ENCODE results near the gene CHID1.

CHID1 gene

DNA sequence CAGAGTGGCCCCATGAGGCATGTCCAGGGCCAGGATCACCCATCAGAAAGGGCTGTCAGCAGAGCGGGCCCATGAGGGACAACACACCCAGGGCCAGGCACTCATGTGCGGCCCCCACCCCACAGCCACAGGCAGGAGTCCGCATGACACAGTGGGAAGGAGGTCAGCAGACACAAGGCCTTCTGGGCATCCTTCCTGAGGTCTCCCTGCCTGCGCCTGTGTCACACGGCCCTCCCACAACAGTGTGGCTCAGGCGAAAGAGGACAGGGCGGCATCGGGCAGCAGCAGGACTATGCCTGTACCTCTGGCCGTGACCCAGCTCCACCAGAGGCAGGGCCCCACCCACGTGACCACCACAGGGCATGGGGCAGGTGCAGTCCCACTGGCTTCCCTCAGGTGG is 27.1 kb downstream of the CHID1 start:
- DNase-seq = no peak

DNA sequence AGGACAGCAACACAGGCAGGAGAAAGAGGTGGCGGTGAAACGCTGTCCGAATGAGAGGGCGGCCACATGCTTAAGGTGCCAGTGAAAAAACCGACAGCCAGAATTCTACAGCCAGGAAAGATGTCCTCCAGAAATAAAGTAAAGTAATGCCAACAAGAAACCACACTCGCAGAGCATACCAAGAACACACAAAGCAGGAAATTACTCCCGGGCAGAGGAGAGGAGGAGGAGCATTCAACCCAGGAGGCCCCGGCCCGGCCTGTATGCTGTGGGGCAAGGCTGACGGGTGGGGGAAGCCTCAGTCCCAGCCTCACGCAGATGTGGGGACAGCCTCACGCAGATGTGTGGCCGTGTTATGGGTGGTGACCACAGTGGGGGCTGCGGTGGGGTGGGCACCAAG is 28.0 kb downstream of the CHID1 start:
- DNase-seq = no peak

DNA sequence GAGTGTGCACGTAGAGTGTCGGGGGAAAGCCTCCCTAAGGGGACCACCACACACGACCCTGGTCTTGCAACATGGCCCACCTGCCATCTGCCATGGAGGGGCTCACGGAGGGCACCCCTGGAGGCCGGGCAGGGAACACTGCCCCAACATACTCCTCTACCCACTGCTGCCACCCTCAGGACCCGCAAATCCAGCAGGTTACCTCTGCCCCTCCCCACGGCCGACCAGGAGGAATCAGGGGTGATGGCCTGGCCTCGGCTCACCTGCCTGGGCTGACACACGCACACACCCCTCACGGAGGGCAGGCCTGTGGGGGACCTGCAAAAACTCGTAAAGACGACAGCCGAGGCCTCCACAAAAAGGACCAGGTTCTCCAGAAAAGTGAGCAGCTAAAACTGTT is 30.2 kb downstream of the CHID1 start:
- no peak for DNase-seq

DNA sequence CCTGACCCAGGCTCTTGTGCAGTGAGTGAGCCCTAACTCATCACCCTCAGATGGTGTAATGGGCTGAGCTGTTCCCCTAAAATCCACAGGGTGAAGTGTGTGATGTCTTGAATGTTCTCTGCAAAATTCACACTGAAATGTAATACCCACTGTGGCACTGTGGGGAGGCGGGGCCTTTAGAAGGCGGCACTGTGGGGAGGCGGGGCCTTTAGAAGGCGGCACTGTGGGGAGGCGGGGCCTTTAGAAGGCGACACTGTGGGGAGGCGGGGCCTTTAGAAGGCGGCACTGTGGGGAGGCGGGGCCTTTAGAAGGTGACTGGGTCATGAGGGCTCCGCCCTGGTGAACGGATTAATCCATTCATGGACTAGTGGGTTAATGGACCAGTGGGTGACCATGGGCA is 33.0 kb downstream of the CHID1 start:
- DNase-seq = peak in 1 of 2 experiments; percentile 68

DNA sequence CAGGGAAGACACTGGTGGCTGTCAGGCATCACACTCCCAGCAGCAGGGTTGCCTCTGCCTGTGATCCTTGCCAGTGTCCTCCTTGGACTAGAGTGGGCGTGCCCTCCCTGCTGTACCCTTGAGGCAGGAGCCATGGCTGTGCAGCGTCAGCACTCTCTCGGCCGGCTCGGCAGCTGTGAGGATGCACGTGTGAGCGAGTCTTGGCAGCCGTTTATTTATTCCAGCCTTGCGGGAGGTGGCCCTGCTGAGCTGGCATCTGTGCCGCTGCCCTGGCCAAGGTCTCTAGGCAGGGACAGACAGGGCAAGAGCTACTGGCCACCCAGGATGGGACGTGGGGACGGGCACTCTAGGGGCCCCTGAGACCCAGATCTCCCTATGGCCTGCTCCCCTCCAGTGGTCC is 34.1 kb downstream of the CHID1 start:
- DNase-seq = no peak

DNA sequence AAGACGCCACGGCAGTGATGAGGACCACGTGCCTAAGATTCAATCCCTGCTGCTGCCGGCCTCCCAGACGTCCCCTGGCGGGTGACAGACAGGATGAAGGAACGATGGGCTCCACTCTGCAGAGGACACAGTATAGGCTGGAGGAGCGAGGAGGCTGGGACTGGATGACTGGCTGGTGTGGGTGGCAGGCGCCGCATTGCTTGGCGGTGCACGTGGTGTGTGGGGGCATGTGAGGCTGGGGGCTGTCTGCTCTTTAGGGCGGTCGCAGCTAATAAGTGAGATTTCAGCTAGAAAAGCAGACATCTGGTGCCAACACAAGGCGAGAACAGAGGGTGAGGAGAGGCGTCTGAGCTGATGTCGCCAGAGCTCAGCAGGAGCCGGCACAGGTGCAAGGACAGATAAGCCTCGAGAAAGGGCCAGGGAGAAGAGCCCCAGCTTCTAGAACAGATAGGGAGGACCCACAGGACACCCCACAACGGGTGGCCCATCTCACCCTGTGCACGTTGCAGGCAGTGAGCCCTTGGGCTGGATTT is 34.8 kb downstream of the CHID1 start:
- DNase-seq = no peak

DNA sequence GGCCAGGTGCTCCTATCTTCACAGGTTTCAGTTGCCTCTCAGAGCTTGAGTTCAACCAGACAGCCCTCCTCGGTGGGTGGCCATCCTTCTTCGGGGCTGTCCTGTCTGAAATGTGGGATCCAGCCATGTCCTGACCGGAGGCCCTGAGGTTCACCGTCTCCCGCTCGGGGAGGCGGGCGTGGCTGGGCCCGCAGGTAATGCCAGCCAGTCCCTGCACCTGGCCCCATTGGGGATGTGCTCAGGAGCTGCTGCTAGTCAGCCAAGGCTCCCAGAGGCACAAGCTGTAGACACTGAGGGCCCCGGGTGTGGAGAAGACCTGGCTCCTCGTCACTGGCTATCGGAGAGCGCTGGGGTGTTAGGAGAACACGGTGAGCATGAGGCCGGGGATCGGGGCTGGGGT is 35.4 kb downstream of the CHID1 start:
- no peak for DNase-seq

DNA sequence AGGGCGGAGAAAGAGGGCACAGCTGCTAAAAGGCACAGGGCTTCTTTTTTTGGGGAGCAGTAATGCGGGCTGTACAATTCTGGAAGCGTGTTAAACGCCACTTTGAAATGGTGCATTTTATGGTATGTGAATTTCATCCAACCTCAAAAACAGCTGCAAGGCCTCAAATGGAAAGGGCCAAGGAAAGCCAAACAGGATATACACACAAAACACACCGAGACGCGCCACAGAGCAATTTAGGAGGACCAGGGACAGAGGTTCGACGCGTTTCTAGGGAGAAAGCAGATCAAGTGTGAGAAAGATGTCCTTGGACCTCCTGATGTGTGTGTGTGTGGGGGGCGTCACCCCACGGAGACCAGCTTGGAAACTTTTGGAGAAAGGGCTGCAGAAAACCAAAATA is 36.9 kb downstream of the CHID1 start:
- DNase-seq = no peak

DNA sequence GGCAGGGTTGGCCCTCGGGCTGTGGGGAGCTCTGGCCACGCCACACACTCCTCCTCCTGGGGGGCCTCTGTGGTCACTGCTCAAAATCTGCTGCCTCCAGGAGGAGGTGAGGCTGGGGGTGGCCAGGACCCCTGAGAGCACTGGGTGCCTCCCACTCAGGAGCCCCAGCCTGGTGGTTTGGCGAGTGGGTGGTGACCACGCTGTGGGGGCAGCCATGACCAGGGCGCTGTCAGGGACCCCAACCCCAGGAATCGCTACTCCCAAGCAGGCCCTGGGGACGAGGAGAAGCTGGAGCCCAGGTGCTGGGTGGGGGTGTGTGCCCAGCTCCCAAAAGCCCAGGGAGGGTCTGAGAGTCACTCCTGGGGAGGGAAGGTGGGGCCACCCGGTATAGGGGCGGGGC is 37.8 kb downstream of the CHID1 start:
- DNase-seq = no peak

DNA sequence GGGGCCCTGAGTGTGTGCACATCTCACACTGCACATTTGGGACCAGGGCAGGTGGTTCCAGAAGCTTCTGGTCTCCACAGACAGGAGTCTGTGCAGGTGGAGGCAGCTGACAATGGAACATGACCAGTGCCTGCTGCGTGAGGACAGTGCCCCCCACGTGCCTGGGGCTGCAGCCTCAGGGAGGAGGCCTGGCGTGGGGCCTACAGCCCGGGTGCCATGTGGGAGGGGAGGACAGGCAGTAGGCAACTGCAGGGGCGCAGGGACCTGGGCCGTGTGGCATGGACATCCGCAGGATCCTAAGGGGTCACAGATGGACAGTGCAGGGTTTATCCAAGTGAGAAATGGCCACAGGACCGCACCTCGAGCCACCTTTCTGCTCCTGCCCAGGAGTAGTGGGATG is 39.1 kb downstream of the CHID1 start:
- DNase-seq = no peak

DNA sequence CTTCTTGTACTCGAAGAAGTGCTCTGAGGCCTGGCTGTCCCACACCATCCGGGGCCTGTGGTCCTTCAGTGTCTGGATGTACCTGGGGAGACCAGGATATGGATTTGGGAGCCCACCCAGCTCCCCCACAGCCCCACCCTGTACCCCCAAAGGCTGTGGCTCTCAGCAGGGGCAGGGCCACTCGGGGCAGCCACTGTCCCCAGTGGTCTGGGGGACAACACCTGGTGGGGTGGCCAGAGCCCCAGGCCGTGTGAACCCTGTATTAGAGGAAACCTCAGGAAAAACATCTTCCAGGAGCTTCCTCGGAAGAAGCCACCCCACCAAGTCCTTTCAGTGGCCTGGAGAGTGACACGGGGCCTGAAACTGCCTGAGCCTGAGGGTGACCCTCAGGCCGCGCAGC is 40.2 kb downstream of the CHID1 start:
- DNase-seq = no peak

DNA sequence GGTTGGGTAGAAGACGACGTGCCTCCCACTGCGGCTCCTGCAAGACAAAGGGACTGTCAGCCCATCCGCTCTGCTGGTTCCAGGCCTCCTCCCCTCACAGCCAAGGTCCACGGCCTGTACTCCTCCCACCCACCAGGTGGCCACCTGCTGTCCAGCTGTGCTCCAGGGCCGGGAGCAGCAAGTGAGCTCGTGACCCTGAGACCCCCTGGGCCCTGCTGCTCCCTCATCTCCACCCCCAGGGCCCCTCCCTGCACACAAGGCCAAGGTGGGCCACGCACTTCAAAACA is 40.5 kb downstream of the CHID1 start:
- DNase-seq = no peak

DNA sequence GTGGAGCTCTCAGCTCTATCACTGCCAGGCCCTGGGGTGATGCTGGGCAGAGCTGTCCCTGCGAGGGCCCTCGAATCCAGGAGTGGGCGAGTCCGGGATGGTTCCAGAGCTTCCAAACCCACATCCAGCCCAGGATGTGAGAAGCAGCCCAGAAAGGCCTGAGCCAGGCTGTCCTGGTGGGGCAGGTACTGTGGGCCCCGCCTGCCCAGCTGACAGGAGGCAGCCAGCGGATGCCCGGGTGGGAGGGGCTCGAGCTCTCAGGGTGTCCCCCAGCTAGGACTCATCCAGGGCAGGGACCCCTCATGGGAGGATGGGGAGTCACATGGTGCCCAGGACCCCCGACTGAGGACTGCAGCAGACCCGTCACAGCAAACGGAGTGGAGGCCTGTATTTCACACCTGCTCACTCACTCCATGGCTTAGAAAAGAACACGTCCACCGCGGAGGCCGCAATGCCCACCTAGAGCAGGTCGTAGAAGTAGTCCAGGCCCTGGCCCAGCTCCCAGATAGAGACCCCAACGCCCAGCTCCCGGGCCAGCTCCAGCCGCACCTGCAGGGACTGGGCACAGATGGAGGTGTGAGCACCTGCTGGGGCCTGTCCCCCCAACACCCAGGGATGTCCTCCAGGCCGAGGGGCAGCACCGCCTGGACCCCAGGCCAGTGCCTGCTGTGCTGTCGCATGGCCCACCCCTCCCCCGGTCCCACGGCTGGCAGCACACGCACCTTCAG is 41.0 kb downstream of the CHID1 start:
- no peak for DNase-seq

DNA sequence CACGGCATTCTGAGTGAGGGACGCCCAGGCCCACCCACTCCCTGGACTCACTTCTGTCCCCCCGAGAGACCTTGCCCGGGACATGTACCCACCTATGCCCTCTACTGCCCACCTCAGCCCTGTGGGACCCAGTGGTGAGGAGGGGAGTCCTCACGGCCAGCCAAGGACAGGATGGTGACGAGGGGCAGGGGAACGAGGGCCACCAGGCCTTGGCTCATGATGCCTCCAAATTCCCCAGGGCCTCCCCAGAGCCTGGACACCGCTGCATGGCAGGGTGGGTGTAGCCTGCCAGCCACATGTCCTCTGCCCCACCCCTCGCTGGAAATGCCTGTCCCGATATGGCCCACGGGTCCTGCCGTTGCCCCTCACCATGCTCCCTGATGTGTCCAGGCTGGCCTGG is 41.8 kb downstream of the CHID1 start:
- no peak for DNase-seq

DNA sequence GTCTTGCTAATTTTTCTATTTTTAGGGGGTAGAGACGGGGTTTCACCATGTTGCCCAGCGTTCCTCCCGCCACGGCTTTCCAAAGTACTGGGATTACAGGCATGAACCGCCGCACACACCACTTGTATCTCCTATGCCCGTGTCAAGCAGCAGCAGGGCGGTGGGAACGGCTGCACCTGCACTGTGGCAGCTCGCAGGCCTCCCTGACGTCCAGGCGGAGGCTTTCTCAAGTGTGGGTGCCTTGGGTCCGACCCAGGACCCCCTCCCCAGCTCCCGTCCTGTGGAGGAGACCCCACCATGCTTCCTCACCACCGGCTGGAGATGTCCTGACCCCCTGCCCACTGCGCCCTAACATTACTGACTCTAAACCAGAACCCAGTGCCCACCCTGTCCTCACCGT is 42.2 kb downstream of the CHID1 start:
- no peak for DNase-seq

DNA sequence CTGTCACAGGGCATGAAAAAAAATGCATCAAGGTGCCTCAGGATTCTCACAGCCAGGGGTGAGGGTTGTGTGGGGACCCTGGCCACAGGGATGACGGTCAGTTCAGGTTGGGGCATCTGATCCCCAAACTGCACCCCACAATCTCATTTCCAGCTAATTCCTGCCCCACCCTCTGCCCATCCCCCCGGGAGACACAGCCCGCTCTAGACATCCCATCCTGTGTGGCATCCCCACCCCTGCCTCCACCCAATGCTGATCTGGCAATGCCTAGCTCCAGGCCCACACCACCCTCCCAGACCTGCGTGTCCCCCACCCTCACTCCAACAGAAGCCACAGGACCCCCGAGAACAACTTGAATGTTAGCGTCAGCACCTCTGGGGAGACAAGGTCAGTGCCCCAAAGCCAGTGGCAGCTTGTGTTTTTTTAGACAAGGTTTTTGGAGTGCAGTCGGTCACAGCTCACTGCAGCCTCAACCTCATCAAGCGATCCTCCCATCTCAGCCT is 42.7 kb downstream of the CHID1 start:
- DNase-seq = no peak

DNA sequence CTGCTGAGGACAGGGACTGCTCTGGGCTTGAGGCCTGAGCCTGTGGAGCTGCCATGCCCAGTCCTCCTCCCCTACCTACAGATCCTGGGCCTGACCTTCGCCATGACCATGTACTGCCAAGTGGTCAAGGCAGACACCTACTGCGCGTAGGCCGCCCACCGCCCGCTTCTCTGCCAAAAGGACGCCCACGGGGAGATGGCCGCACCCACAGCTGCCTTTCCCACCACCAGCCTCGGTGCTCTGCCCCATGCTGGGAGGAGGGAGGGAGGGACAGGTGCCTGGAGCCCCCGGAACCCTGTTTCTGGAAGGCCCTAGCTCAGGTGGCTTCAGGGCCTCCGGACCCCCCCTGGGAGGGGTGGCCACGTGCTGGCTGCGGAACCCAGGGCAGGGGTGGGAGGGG is 44.1 kb downstream of the CHID1 start:
- no peak for DNase-seq

DNA sequence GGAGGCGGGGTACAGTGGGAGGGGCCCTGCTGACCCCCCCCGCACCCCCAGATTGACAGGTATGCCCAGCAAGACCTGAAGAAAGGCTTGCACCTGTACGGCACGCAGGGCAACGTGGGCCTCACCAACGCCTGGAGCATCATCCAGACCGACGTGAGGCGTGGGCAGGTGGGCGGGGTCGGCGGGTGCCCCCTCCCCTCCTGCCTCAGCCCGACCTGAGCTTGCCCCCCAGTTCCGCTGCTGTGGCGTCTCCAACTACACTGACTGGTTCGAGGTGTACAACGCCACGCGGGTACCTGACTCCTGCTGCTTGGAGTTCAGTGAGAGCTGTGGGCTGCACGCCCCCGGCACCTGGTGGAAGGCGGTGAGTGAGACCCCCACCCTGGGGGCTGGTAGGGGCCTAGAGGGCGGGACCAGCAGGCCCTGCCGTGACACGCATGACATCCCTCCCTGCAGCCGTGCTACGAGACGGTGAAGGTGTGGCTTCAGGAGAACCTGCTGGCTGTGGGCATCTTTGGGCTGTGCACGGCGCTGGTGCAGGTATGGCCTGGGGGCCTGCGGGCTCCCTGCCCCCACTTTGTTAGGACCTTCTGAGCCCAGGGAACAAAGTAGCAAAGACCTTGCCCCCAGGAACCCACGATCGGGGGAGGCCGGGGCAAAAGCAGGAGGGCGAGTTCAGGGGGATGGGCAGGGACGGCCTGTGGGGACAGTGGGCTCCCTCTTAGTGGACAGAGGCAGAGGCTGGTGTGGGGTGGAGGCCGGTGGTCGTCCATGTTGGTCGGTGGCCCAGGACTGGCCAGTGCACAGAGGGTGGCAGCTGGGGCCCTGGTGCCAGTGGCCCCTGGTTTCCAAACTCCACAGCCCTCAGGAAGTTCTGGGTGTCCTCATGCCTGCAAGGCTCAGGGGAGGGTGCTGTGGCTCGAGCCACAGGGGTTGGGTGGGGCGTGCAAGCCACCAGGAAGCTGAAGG is 44.9 kb downstream of the CHID1 start:
- DNase-seq = no peak

DNA sequence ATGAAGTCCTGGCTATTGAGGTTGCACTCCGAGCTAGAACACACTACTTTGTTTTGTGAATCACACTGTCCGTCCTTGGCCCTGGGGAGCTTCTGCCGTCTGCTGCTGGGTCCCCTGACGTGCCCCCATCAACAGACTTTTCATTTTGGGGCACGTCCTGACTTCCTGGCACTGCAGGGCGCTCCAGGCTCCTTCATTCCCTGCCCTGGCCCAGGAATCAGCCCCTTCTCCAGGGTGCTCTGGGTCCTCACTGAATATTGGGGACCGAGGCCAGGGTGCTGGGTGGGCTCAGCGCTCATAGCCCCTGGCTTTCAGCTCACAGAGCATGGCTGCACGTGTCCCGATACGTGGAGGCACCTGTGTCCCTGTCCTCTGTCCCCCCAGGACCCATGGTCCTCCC is 45.7 kb downstream of the CHID1 start:
- DNase-seq = no peak

DNA sequence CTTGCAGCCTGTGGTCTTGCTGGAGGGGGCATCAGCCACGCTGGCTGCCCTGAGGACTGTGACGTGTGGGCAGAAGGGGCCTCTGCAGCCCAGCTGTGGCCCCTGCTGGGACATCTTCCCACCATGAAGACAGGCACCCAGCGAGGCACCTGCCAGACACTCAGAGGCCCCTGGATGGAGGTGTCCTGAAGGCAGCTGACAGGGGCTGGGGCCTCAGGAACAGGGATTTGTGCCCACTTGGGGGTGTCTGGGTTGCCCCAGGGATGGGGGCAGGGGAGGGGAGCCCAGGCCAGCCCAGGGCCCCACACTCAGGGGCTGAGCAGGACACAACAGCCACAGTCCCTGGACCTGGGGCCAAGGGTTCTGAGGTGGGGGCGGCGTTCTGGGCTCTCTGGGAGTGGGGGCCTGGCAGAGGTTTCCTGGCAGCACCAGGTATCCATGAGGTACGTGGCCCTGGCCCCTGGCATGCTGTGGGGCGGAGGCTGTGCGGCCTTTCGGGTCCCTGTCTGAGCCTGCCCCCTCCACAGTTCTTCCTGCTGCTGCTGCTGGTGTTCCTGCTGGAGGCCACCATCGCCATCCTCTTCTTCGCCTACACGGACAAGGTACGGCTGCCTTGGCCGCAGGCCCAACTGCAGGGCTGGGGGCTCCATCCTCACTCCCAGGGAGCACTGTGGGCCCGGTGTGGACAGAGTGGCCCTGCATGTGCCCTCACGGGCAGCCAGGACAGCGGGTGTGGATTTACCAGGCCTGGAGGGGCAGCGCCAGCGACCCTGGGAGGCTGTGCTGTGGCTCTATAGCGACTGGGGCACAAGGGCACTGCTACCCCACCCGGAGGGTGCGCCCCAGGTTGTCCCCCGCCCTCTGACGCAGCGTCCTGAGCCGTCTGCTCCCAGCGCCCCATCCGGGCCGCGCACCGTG is 46.4 kb downstream of the CHID1 start:
- DNase-seq = no peak

DNA sequence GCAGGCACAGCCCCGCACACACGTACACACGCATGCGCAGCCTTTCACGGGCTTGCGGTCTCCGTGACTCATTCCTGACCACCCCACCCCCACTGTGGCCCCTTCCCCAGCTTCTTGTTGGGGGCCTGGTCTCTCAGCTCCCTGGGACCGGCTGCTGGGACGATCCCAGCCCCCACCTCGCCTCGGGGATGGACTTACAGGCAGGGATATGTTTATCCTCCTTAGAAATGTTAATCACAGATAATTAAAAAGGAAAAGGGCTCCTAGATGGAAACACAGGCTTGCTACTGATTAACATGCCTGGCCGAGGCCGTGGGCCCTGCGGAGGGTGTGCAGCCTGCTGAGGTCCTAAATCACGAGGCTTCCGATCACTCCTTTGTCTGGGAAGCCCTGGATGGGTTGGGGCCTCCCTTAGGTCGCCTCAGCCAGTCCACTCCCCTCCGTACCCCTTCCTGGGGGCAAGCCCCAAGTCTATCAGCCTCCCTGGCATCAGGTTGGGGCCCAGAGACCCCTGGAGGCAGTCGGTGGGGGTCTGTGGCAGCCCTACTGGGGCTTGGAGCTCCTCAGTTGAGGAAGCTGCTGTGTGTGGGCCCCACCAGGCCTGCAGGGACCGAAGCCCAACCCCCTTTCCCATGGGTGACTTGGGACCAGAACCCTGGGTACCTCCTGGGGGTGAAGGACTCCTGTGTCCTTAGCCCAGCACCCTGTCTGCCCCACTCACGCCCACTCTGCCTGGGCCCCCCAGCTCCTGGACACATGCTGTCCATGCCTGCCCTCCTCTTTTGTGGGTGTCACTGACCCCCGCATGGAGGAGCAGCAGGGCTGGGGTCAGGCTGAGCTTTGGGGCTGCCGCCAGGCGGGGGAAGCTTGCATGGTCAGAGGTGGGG is 47.3 kb downstream of the CHID1 start:
- DNase-seq = no peak

DNA sequence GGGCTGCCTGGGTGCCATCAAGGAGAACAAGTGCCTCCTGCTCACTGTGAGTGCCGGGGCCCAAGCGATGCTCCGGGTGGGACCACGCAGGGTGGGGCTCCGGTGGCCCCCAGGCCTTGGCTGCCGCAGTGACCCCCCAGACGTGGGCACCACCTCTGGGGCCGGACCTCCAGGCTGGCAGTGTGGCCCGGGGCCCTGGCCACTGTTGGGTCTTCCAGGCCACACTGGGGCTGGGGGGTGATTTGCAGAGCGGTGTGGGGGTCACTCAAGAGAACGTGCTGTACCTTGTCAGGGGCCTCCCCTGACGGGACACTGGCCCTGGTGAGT is 48.0 kb downstream of the CHID1 start:
- no peak for DNase-seq
